ENCODE measurements around the gene LRP2BP. TPM values are rescaled to one million over a fixed set of nuclear protein-coding genes. Genes with fewer than 3 reads are reported as not detected.

The LRP2BP gene
- total RNA-seq, 5 donors from 2014 or later (not counting 1 experiment from before 2014, with no cell fraction given), result 0.51 to 2.9 (median 0.89) TPM

- H3K4me3 ChIP-seq (ENCODE audit: control insufficient read depth in 1 of 2, extremely low read depth in 1 of 2, low read length in 1 of 2), result no peak overlapping the region
- DNase-seq (no peak), ATAC-seq (replicated peaks in 1 of 4) (no peak)
- H3K36me3 Mint-ChIP-seq, result peaks cover 76% of the 10 kb centered on the region
- H3K27me3 Mint-ChIP-seq, result no peaks in the 10 kb centered on the region
- H3K9me3 ChIP-seq, result no peaks in the 10 kb centered on the region
- ChIA-PET CTCF (interaction anchor here in 1 of 2 donors (0.6 kb wide), 1 partner anchor 160 kb away, joined by 3 read pairs; no protein-coding TSS in a partner anchor), POLR2A (no interaction called here)
- peaks cover 0 to 30% of the 10 kb centered on the region in 2 donors for H3K36me3 ChIP-seq (ENCODE audit: control insufficient read depth in 2 of 2, extremely low read depth in 1 of 2, insufficient read depth in 1 of 2, low read length in 1 of 2)
- WGBS (ENCODE audit: insufficient coverage), result 89% methylated on average over 1 of the region's 2 CpGs
- H3K4me3 Mint-ChIP-seq, result no peak overlapping the region
- no peaks in the 10 kb centered on the region for H3K9me3 Mint-ChIP-seq
- H3K27ac Mint-ChIP-seq, result no peak overlapping the region
- H3K27me3 ChIP-seq (replicated peaks in 1 of 2; ENCODE audit: control insufficient read depth in 2 of 2, extremely low read depth in 1 of 2, insufficient read depth in 2 of 2, low read length in 1 of 2), result no peaks in the 10 kb centered on the region
- H3K4me1 ChIP-seq (ENCODE audit: control insufficient read depth in 1 of 2, extremely low read depth in 1 of 2, insufficient read depth in 2 of 2, low read length in 2 of 2), result no peaks in the 10 kb centered on the region
- H3K4me1 Mint-ChIP-seq, result peaks cover 0 to 2% (median 0%) of the 10 kb centered on the region in 3 donors
- H3K27ac ChIP-seq (ENCODE audit: low read length), result no peak overlapping the region
These were observed 43.0 kb downstream of the LRP2BP start for GRCh38 chr4:185352741-185353140.

GRCh38 chr4:185352202-185352601, 43.5 kb downstream of the LRP2BP start:
- Histone ChIP-seq H3K27ac (ENCODE audit: low read length) (no peak overlapping the region), H3K4me1 (ENCODE audit: control insufficient read depth in 1 of 2, extremely low read depth in 1 of 2, insufficient read depth in 2 of 2, low read length in 2 of 2) (no peaks in the 10 kb centered on the region), H3K27me3 (replicated peaks in 1 of 2; ENCODE audit: control insufficient read depth in 2 of 2, extremely low read depth in 1 of 2, insufficient read depth in 2 of 2, low read length in 1 of 2) (no peaks in the 10 kb centered on the region), H3K36me3 (ENCODE audit: control insufficient read depth in 2 of 2, extremely low read depth in 1 of 2, insufficient read depth in 1 of 2, low read length in 1 of 2) (peaks cover 0 to 25% of the 10 kb centered on the region in 2 donors), H3K4me3 (ENCODE audit: control insufficient read depth in 1 of 2, extremely low read depth in 1 of 2, low read length in 1 of 2) (no peak overlapping the region), H3K9me3 (no peaks in the 10 kb centered on the region)
- no peaks in the 10 kb centered on the region for H3K27me3 Mint-ChIP-seq
- DNase-seq (no peak), ATAC-seq (replicated peaks in 1 of 4) (no peak)
- ChIA-PET POLR2A (no interaction called here), CTCF (interaction anchor here in 1 of 2 donors (0.6 kb wide), 1 partner anchor 161 kb away, joined by 3 read pairs; no protein-coding TSS in a partner anchor)
- no peak overlapping the region for H3K27ac Mint-ChIP-seq
- H3K36me3 Mint-ChIP-seq, result peaks cover 73% of the 10 kb centered on the region
- H3K9me3 Mint-ChIP-seq, result no peaks in the 10 kb centered on the region
- 83% methylated on average over 6 of the region's 7 CpGs for WGBS (ENCODE audit: insufficient coverage)
- H3K4me1 Mint-ChIP-seq, result peaks cover 0 to 2% (median 0%) of the 10 kb centered on the region in 3 donors
- no peak overlapping the region for H3K4me3 Mint-ChIP-seq

- no peak for ATAC-seq (replicated peaks in 1 of 4)
- H3K27ac Mint-ChIP-seq, result no peak overlapping the region
These were observed 44.0 kb downstream of the LRP2BP start for GRCh38 chr4:185351691-185352090.

GRCh38 chr4:185346975-185347601, 48.6 kb downstream of the LRP2BP start:
- Histone ChIP-seq H3K27ac (ENCODE audit: low read length) (no peak overlapping the region), H3K9me3 (no peaks in the 10 kb centered on the region), H3K4me3 (ENCODE audit: control insufficient read depth in 1 of 2, extremely low read depth in 1 of 2, low read length in 1 of 2) (no peak overlapping the region), H3K4me1 (ENCODE audit: control insufficient read depth in 1 of 2, extremely low read depth in 1 of 2, insufficient read depth in 2 of 2, low read length in 2 of 2) (peaks cover 10 to 14% of the 10 kb centered on the region in 2 experiments), H3K36me3 (ENCODE audit: control insufficient read depth in 2 of 2, extremely low read depth in 1 of 2, insufficient read depth in 1 of 2, low read length in 1 of 2) (peaks cover 0 to 14% of the 10 kb centered on the region in 2 donors), H3K27me3 (replicated peaks in 1 of 2; ENCODE audit: control insufficient read depth in 2 of 2, extremely low read depth in 1 of 2, insufficient read depth in 2 of 2, low read length in 1 of 2) (no peaks in the 10 kb centered on the region)
- DNase-seq (no peak), ATAC-seq (replicated peaks in 1 of 4) (no peak)
- Mint-ChIP-seq H3K27me3 (no peaks in the 10 kb centered on the region), H3K36me3 (peaks cover 57% of the 10 kb centered on the region), H3K9me3 (no peaks in the 10 kb centered on the region), H3K27ac (no peak overlapping the region), H3K4me3 (no peak overlapping the region), H3K4me1 (peaks cover 19 to 25% (median 23%) of the 10 kb centered on the region in 3 donors)
- ChIA-PET POLR2A (no interaction called here), CTCF (no interaction called here)
- 96% methylated on average over 3 of the region's 14 CpGs for WGBS (ENCODE audit: insufficient coverage)

More at GRCh38 chr4:185351691-185352090, 44.0 kb downstream of the LRP2BP start:
- Mint-ChIP-seq H3K9me3 (no peaks in the 10 kb centered on the region), H3K4me1 (peaks cover 0 to 5% (median 0%) of the 10 kb centered on the region in 3 donors), H3K36me3 (peaks cover 75% of the 10 kb centered on the region), H3K4me3 (no peak overlapping the region), H3K27me3 (no peaks in the 10 kb centered on the region)
- CTCF ChIA-PET, result no interaction called here
- POLR2A ChIA-PET, result no interaction called here
- DNase-seq, result no peak
- no peaks in the 10 kb centered on the region for H3K4me1 ChIP-seq (ENCODE audit: control insufficient read depth in 1 of 2, extremely low read depth in 1 of 2, insufficient read depth in 2 of 2, low read length in 2 of 2)
- H3K27me3 ChIP-seq (replicated peaks in 1 of 2; ENCODE audit: control insufficient read depth in 2 of 2, extremely low read depth in 1 of 2, insufficient read depth in 2 of 2, low read length in 1 of 2), result no peaks in the 10 kb centered on the region
- no peak overlapping the region for H3K27ac ChIP-seq (ENCODE audit: low read length)
- 95% methylated on average over 12 of the region's 13 CpGs for WGBS (ENCODE audit: insufficient coverage)
- H3K36me3 ChIP-seq (ENCODE audit: control insufficient read depth in 2 of 2, extremely low read depth in 1 of 2, insufficient read depth in 1 of 2, low read length in 1 of 2), result peaks cover 0 to 27% of the 10 kb centered on the region in 2 donors
- H3K4me3 ChIP-seq (ENCODE audit: control insufficient read depth in 1 of 2, extremely low read depth in 1 of 2, low read length in 1 of 2), result no peak overlapping the region
- H3K9me3 ChIP-seq, result no peaks in the 10 kb centered on the region

- H3K4me3 Mint-ChIP-seq, result peak overlapping the region in 1 of 3 donors; percentile 12
- ChIA-PET POLR2A (no interaction called here), CTCF (interaction anchor here in 1 of 2 donors (0.6 kb wide), 1 partner anchor 78 kb away, joined by 4 read pairs; no protein-coding TSS in a partner anchor)
- peaks cover 48% of the 10 kb centered on the region for H3K36me3 Mint-ChIP-seq
- no peaks in the 10 kb centered on the region for H3K27me3 ChIP-seq (replicated peaks in 1 of 2; ENCODE audit: control insufficient read depth in 2 of 2, extremely low read depth in 1 of 2, insufficient read depth in 2 of 2, low read length in 1 of 2)
- H3K4me3 ChIP-seq (ENCODE audit: control insufficient read depth in 1 of 2, extremely low read depth in 1 of 2, low read length in 1 of 2), result no peak overlapping the region
- peaks cover 0 to 6% of the 10 kb centered on the region in 2 donors for H3K36me3 ChIP-seq (ENCODE audit: control insufficient read depth in 2 of 2, extremely low read depth in 1 of 2, insufficient read depth in 1 of 2, low read length in 1 of 2)
- no peaks in the 10 kb centered on the region for H3K9me3 ChIP-seq
- ATAC-seq (replicated peaks in 1 of 4), result no peak
- peaks cover 12 to 14% of the 10 kb centered on the region in 2 experiments for H3K4me1 ChIP-seq (ENCODE audit: control insufficient read depth in 1 of 2, extremely low read depth in 1 of 2, insufficient read depth in 2 of 2, low read length in 2 of 2)
- H3K27ac ChIP-seq (ENCODE audit: low read length), result no peak overlapping the region
- H3K27ac Mint-ChIP-seq, result peak overlapping the region; percentile 22 to 63
- whole genome bisulfite sequencing (ENCODE audit: insufficient coverage), result 10% methylated on average over 2 of the region's 6 CpGs
- DNase-seq, result no peak
- H3K27me3 Mint-ChIP-seq, result no peaks in the 10 kb centered on the region
- peaks cover 30 to 39% (median 36%) of the 10 kb centered on the region in 3 donors for H3K4me1 Mint-ChIP-seq
- H3K9me3 Mint-ChIP-seq, result no peaks in the 10 kb centered on the region
These were observed 50.8 kb downstream of the LRP2BP start for GRCh38 chr4:185344743-185345538.

- Mint-ChIP-seq H3K27ac (peak overlapping the region; percentile 41 to 48), H3K36me3 (peaks cover 47% of the 10 kb centered on the region), H3K4me1 (peaks cover 32 to 48% (median 46%) of the 10 kb centered on the region in 3 donors), H3K27me3 (no peaks in the 10 kb centered on the region), H3K4me3 (peak overlapping the region in 1 of 3 donors; percentile 8), H3K9me3 (no peaks in the 10 kb centered on the region)
- Histone ChIP-seq H3K27me3 (replicated peaks in 1 of 2; ENCODE audit: control insufficient read depth in 2 of 2, extremely low read depth in 1 of 2, insufficient read depth in 2 of 2, low read length in 1 of 2) (no peaks in the 10 kb centered on the region), H3K4me1 (ENCODE audit: control insufficient read depth in 1 of 2, extremely low read depth in 1 of 2, insufficient read depth in 2 of 2, low read length in 2 of 2) (peaks cover 14 to 15% of the 10 kb centered on the region in 2 experiments), H3K4me3 (ENCODE audit: control insufficient read depth in 1 of 2, extremely low read depth in 1 of 2, low read length in 1 of 2) (no peak overlapping the region), H3K9me3 (no peaks in the 10 kb centered on the region), H3K27ac (ENCODE audit: low read length) (no peak overlapping the region), H3K36me3 (ENCODE audit: control insufficient read depth in 2 of 2, extremely low read depth in 1 of 2, insufficient read depth in 1 of 2, low read length in 1 of 2) (peaks cover 0 to 6% of the 10 kb centered on the region in 2 donors)
- ChIA-PET POLR2A (no interaction called here), CTCF (no interaction called here)
- DNase-seq, result no peak
- WGBS (ENCODE audit: insufficient coverage), result 76% methylated on average over 7 of the region's 15 CpGs
- ATAC-seq (replicated peaks in 1 of 4), result no peak
These were observed 51.8 kb downstream of the LRP2BP start for GRCh38 chr4:185343726-185344581.
